ENCODE data around the gene HOMEZ. TPM values are rescaled to one million over a fixed set of nuclear protein-coding genes. Genes with fewer than 3 reads are reported as not detected.
"Not testable (repeated sequence)": the region's sequence is repeated elsewhere in the genome, so short reads cannot be mapped to it uniquely, and the experiment has no call there.

Gene HOMEZ
- polyA plus RNA-seq, 4 donors: 22.6 to 28.8 (median 27.5) TPM

DNA sequence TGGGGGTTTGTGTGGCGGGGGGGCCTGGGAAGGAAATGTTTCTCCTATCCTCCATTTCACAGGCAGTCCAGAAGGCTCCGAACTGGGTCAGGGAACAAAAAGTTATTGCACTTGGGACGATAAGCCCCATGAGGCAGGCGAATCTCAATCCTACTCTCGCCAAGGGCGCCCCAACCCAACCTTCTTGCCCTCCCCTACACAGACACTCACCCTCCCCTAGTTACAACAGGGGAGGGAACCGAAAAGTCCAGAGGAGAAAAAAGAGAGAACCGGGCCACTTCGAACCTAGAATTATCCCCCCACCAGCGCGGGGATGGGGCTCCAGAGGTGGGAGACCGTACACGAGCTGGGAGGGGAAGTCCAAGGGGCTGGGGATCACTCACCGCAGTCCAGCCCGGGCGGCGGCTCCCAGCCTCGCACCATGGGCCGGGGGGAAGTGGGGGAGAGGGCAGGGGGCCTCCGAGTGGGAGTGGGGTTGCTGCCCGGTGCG lies 357 bp downstream of the HOMEZ start:
- DNase-seq (ENCODE audit: low read depth in 4 of 4, low spot score in 2 of 4): peak in 1 of 4 donors; percentile 16

DNA sequence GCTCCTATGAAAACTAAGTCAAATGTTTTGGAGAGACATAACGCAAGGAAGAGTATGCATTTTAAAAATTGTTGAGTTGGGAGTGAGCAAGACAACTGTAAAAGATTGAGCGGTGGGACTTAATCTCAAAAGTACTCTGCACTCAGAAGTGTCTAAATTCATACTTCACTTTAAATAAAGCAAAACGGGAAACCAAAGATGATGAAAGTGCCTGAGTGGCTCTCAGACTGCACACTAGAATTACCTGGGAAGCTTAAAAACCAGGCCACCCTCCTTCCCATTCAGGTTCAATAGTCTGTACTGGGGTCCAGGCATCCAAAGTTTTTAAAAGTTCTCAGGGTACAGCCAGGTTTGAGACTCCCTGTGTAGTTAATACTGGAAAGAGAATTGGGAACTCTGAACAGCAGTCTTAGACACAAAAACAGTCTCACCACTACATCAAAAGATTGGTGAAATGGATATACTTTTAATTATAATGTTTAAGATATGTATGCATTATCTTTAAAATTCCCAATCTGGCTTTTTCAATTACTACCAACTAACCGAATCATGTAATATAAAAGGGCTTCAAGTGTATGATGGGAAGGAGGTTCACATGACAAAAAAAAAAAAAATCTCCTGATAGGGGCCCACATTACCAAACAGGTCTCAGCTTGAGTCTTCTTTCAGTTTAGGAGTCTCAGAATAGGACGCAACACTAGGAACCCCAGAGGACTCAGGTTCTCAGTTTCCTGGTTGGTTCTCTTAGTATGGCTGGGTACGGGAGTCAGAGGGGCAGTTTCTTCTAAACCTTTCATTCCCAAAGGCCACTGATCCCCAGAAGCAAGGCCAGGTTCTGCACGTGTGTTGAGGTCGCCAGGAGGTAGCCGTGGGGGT lies 1.0 kb downstream of the HOMEZ start:
- no peak for DNase-seq (ENCODE audit: low read depth in 4 of 4, low spot score in 2 of 4)

DNA sequence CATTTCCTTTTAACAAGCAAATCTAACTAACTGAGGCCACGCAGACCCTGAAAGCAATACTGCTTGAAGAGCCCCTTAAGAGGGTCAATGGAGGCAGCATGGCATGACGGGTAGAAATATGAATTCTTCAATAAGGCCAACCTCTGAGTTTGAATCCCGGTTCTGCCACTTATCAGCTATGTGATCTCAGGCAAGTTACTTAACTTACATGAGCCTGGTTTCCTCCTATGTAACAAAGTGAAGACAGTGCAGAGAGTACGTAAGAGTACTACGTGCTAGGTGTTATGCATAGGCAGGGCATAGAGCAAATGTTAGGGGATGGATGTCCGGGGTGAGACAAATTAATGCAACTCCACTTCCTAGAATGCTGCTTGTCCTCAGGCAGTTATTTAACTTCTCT lies 4.7 kb downstream of the HOMEZ start:
- no peak for DNase-seq (ENCODE audit: low read depth in 4 of 4, low spot score in 2 of 4)

DNA sequence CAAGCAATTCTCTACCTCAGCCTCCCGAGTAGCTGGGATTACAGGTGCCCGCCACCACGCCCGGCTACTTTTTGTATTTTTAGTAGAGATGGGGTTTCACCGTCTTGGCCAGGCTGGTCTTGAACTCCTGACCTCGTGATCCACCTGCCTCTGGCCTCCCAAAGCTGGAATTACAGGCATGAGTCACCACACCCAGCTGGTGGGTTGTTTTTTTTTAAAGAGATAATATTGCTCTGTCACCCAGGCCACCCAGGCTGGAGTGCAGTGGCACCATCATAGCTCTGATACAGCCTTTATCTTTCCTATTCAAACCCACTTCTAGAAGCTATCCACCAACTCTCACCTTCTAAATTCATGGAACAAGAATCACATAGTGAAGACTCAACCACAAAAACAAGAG lies 8.0 kb downstream of the HOMEZ start:
- DNase-seq (ENCODE audit: low read depth in 4 of 4, low spot score in 2 of 4): not testable (repeated sequence)

DNA sequence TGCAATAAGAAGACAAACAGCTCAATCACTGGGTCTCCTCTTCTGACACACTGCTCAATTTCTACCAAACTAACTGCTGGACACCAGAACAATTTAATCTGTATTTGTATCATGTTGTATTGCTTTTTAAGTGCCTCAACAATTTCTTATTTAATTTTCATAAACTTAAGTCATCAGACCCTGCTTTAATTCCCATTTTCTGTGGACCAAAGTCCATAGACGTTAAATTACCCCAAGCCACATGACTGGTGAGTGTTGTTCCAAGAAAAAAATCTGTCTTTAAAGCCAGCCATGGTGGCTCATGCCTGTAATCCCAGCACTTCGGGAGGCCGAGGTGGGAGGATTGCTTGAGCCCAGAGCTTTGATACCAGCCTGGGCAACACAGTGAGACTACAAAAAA lies 8.7 kb downstream of the HOMEZ start:
- DNase-seq (ENCODE audit: low read depth in 4 of 4, low spot score in 2 of 4): no peak

DNA sequence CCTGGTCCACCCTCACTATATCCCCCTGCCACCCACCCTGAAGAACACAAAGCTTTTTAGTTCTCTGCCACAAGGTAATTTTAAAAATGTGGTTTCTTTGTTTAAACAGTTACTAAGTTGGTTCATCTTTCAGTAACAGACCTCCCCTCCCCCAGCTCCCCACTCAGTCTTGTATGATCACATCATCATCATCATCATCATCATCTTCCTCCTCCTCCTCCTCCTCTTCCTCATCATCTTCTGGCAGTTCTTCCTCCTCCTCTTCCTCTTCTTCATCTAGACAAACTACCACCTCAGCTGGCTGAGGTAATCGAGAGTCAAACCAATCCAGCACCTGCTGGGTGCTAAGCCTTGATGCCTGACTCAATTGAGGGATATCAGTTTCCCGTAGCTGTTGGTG lies 10.5 kb downstream of the HOMEZ start:
- DNase-seq (ENCODE audit: low read depth in 4 of 4, low spot score in 2 of 4): no peak

DNA sequence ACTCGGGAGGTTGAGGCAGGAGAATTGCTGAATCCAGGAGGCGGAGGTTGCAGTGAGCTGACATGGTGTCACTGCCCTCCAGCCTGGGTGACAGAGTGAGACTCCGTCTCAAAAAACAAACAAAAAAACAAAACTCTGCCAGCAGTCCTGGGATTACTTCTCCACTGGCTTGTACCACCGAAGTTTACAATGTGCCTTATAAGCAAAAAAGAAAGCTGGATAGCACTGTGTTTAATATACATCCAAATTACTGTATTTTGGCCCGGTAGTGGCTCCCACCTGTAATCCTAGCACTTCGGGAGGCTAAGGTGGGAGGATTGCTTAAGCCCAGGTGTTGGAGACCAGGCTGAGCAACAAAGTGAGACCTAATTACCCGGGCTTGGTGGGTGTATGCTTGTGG lies 16.7 kb downstream of the HOMEZ start:
- DNase-seq (ENCODE audit: low read depth in 4 of 4, low spot score in 2 of 4): no peak

DNA sequence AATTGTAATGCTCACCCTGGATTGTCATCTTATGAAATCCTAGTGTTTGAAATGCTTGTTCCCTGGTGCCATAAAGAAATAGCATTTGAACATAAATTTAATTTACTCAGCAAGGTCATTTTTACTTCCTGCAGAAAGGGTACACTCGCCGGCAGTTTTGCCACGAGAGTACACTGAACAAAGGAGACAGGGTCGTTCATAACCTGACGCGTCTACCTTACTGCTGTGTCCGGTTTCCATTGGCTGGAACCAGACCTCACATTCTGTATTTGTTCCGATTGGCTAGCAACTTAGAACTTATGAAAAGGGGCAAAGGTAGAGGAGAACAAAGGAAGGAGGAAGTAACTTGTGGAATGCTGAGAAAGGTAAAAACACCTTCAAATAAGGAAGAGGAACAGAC lies 25.1 kb downstream of the HOMEZ start:
- not testable (repeated sequence) for DNase-seq (ENCODE audit: low read depth in 4 of 4, low spot score in 2 of 4)

DNA sequence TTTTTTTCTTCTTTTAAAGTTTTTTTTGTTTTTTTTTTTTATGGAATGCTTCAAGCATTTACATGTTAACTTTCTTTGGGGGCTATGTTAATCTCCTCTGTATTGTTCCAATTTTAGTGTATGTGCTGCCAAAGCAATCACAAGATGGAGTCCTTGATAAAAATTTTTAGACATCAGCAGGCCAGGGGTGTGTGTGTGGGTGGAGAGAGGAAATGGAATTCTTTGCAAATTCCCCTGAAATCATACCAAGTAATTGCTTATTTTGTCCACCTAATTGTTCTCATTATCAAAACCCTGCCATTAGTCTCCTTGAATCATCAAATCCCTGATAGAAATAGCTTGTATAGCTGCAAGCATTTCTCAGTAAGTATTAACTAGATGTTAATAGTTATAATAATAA lies 26.5 kb downstream of the HOMEZ start:
- DNase-seq (ENCODE audit: low read depth in 4 of 4, low spot score in 2 of 4): no peak

DNA sequence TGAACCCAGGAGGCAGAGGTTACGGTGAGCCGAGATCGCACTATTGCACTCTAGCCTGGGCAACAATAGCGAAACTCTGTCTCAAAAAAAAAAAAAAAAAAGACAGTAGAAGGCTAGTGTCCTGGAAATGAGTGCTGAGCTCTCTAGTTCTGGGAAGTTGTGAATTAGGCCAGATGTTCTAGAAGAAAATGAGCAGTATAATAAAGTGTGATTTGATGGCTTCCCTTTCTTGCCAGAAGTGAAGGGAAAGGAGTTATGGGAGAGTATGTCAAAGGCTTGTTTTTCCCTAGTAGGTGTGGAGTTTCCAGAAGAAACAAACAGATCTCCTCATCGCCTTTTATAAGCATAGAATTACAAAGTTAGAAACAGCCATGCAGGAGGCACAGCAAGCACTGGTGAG lies 27.7 kb downstream of the HOMEZ start:
- no peak for DNase-seq (ENCODE audit: low read depth in 4 of 4, low spot score in 2 of 4)

DNA sequence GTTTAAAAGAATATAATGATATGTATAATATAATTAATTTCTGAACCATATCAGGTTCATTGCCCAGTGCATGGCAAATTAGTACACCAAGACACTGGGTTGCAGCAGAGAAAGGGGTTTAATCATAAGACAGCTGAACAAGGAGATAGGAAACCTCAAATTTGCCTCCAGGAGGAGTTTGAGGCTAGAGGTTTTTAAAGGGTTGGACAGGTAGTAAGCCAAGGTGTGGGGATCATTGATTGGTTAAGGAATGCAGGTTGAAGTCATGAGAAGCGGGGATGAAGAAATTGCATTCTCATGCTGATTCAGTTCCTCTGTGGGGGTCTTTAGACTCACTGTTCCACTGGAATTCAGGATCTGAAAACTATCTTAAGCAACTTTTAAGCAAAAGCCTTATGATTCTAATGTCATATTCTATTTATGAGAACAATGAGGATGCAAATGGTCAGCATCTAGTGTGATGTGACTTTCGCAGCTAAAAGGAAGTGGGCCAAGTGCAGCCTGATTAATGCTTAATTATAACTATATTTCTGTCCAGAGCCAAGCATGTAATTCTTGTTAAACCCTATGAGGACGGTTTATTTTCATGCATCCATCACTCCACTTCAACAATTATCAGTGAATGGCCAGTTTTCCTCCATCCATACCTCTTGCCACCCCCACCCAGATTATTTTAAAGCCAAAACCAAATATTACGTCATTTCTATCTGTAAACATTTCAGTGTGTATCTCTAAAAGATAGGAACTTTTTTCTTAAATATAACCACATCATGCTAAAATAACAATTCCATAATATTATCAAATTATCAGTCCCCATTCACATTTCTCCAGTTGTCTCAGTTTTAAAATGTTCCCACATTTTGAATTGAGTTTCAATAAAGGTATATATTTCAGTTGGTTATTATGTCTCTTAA lies 33.3 kb downstream of the HOMEZ start:
- DNase-seq (ENCODE audit: low read depth in 4 of 4, low spot score in 2 of 4): no peak

DNA sequence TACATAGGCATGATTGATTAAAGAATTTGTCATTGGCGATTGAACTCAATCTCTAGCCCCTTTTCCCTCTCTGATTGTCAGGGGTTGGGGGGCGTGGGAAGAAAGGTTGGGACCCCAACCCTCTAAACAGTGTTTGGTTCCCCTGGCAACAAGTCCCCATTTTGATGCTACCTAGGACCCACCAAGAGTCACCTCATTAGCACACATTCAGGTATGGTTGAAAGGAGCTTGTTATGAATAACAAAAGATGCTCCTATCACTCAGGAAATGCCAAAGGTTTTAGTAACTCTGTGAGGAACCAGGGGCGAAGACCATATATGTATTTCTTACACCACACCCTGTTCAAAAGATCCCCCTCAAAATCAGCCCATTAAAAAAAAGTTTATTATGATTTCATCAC lies 33.9 kb downstream of the HOMEZ start:
- DNase-seq (ENCODE audit: low read depth in 4 of 4, low spot score in 2 of 4): no peak

DNA sequence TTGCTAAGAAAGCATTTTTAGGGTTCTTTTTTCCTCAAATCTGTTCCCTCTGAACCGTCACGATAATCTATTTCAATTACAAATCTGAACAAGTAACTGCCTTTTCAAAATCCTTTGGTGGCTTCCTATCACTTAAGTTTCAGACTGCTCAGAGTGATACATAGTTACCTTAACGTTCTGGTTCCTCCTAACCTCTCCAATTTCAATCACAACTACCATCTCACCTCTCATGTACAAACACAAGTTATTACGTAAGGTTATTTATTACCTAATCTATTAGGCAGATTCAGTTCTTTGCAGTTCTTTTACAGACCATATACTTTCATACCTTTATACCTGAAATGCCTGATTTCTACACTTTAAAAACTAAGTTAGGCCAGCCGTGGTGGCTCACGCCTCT lies 36.1 kb downstream of the HOMEZ start:
- no peak for DNase-seq (ENCODE audit: low read depth in 4 of 4, low spot score in 2 of 4)

DNA sequence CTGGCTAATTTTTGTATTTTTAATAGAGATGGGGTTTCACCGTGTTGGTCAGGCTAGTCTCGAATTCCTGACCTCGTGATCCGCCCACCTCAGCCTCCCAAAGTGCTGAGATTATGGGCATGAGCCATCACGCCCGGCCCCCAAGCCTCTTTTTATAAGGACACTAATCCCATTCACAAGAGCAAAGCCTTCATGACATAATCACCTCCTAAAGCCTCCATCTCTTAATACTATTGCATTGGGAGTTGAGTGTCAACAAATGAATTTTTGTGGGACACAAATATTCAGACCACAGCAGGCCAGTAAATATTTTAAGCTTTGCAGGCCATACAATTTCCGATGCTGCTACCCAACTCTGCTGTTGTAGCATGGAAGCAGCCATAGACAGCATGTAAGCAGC lies 37.3 kb downstream of the HOMEZ start:
- DNase-seq (ENCODE audit: low read depth in 4 of 4, low spot score in 2 of 4): no peak

DNA sequence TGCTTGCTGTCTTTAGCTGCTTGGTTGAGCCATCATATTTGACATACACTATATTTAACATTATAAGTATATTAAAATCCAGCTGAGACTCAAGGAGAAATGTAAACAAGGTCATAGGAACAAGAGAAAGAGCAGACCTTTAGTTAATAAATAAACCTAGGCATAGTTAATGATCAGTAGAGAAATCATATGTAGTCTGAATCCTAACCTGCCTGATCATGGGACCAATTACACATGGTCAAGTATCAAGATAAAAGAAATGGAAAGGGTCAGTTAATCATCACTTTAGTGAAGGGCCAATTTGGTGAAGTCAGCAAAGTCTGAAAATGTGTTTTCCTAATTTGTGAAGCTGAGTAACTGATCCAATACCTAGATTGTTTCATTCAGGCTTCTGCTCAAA lies 40.6 kb downstream of the HOMEZ start:
- DNase-seq (ENCODE audit: low read depth in 4 of 4, low spot score in 2 of 4): no peak

DNA sequence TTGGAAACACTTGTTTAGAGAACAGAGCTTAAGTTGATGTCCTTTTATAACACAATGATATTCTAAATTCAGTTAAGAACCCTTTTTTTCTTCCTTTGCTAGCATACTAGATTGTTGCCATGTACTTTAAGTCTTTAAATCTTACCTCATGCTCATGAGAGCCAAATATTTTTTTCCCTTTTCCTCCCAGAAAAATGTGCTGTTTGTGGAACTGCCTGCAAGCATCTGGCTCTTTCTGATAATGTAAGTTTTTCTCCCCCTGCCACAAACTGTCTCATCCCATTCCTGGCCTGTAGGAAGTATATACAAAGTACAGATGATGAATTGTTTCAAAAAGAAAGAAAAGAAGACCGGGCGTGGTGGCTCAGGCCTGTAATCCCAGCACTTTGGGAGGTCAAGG lies 42.9 kb downstream of the HOMEZ start:
- no peak for DNase-seq (ENCODE audit: low read depth in 4 of 4, low spot score in 2 of 4)

DNA sequence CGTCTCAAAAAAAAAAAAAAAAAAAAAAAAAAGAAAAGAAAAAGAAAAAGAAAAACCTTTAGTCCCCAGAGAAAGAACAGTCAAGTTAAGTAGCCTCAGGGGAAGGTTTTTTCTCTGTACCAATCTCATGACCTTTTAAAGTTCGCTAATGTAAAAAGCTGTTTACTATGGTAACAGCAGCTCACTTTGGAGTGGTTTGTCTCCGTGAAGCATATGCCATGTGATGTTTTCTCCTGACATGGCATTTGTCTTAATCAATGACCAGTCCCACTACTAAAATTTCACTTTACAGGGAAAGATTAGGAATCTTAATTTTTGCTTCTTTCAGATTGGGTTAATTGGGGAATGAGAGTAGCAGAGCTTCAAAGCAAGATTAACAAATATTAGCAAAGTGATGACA lies 43.9 kb downstream of the HOMEZ start:
- no peak for DNase-seq (ENCODE audit: low read depth in 4 of 4, low spot score in 2 of 4)

DNA sequence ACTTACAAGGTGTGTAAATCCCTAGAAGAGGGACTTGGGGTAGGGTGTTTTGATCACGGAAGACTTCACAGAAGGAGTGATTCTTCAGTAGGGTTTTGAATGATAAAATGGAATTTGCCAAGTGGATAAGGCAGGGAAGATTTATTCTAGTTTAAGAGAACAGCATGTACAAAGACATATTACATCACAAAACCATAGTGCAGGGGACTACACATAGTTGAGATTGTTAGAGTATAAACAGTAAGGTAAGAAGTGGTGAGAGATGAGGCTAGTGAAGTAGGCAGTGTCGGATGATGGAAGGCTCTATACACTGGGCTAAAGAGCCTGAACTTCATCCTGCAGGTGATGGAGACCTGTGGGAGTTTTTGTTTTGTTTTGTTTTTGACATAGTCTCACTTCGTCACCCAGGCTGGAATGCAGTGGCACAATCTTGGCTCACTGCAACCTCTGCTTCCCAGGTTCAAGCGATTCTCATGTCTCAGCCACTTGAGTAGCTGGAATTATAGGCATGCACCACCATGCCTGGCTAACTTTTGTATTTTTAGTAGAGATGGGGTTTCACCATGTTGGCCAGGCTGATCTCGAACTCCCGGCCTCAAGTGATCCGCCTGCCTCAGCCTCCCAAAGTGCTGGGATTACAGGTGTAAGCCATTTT lies 44.7 kb downstream of the HOMEZ start:
- DNase-seq (ENCODE audit: low read depth in 4 of 4, low spot score in 2 of 4): not testable (repeated sequence)

DNA sequence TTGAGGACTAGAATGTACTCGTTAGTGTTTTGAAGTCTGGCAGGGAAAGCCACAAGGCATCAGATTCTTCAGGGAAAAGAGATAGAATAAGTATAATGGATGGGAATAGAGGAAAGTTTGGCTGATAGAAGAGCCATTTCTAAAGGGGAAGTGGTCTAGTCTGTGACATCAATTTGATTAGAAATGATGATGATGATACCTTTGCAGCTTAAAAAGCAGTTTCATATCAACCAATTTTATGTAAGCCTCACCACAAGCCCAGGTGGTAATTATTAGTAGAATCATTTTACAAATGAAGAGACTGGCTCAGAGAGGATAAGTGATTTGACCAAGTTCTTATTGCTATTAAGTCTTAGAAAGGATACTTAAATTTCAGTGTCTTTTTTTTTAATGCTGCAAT lies 45.3 kb downstream of the HOMEZ start:
- DNase-seq (ENCODE audit: low read depth in 4 of 4, low spot score in 2 of 4): no peak

DNA sequence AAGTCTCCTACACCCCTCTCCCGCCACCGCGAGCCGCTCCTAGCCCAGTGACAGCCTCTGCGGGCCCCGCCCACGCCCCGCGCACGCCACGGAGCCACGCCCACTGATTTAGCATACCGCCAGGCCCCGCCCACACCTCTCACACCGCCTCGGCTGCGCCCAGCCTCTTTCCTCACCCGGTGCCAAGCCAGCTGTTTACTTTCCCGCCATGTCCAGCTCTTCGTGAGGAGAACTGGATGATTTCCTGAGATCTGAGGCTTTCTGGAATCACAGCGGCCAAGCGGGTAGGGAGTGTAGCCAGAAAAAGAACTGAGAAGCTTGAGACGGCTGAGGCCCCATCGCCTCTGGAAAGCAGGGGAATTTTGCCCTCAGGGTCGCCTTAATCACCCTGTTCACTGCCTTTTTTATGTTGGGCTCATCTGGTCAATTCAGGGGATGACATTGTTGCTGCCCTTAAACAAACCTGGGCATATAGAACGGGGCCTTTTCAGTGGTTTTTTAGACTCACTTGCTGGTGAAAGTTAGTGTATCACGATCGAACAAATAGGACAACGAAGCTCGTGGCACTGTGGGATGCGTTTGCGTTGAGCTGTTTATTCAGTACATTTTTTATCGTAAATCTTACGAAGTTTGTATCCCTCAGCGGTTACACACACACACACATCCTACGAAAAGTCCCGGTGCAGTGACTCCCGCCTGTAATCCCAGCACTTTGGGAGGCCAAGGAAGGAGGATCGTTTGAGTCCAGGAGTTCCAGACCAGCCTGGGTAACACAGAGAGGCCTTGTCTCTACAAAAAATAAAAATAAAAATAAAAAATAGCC lies 47.9 kb downstream of the HOMEZ start, which contains the start of gene RNF212B:
TSS of gene RNF212B (plus strand) at position 165 of the 823 bp plus-strand sequence. CDS start 2,410 bp downstream, outside the sequence.
- DNase-seq (ENCODE audit: low read depth in 4 of 4, low spot score in 2 of 4): peak in 3 of 4 donors; percentile 48 to 77 (median 76)

All from left renal cortex interstitium (tissue), 4 donors.